Activated T-cell treated with anti-CD3 and anti-CD28 coated beads for 1 hour (primary cell): ENCODE measurements around the gene SAP25.
A peak's percentile ranks its signal among the peaks of the same experiment; 100 is the strongest.
"Not testable (repeated sequence)": the region's sequence is repeated elsewhere in the genome, so short reads cannot be mapped to it uniquely, and the experiment has no call there.

ENCODE experiments used
- DNase-seq: peaks from one replicate; pipeline ENCODE4 v3.0.0-alpha.2; 2020; ENCODE audit warnings: low read depth

The SAP25 gene

GRCh38 chr7:100561491-100562194, 12.1 kb downstream of the SAP25 start:
- no peak for DNase-seq

- DNase-seq, result no peak
Observed at GRCh38 chr7:100559127-100559526, 14.6 kb downstream of the SAP25 start.

GRCh38 chr7:100556541-100556940, 17.2 kb downstream of the SAP25 start:
- DNase-seq, result no peak

GRCh38 chr7:100555701-100556100, 18.0 kb downstream of the SAP25 start:
- DNase-seq, result no peak

GRCh38 chr7:100553032-100553431, 20.7 kb downstream of the SAP25 start:
- DNase-seq, result no peak

GRCh38 chr7:100552532-100552931, 21.2 kb downstream of the SAP25 start:
- no peak for DNase-seq

GRCh38 chr7:100548446-100548845, 25.3 kb downstream of the SAP25 start:
- not testable (repeated sequence) for DNase-seq

GRCh38 chr7:100547872-100548271, 25.8 kb downstream of the SAP25 start:
- DNase-seq, result no peak

- DNase-seq, result no peak
Observed at GRCh38 chr7:100546926-100547800, 26.5 kb downstream of the SAP25 start.

- no peak for DNase-seq
Observed at GRCh38 chr7:100546129-100546925, 27.4 kb downstream of the SAP25 start.

GRCh38 chr7:100545360-100546128, 28.2 kb downstream of the SAP25 start:
- DNase-seq, result no peak

GRCh38 chr7:100544967-100545359, 28.7 kb downstream of the SAP25 start:
- no peak for DNase-seq

GRCh38 chr7:100544386-100544785, 29.3 kb downstream of the SAP25 start:
- no peak for DNase-seq

GRCh38 chr7:100543586-100543985, 30.1 kb downstream of the SAP25 start:
- DNase-seq, result no peak

GRCh38 chr7:100541309-100541708, 32.4 kb downstream of the SAP25 start:
- DNase-seq, result not testable (repeated sequence)

- DNase-seq, result no peak
Observed at GRCh38 chr7:100540073-100540723, 33.5 kb downstream of the SAP25 start.

- no peak for DNase-seq
Observed at GRCh38 chr7:100539436-100540006, 34.2 kb downstream of the SAP25 start.

GRCh38 chr7:100538654-100539435, 34.9 kb downstream of the SAP25 start, which contains the start of gene AGFG2:
Gene AGFG2, plus strand, starts transcription at chr7:100539203. Its CDS starts 144 bp downstream, at chr7:100539347.
- DNase-seq, result peak; percentile 100

GRCh38 chr7:100538348-100538653, 35.4 kb downstream of the SAP25 start:
- DNase-seq, result no peak

GRCh38 chr7:100536695-100537094, 37.0 kb downstream of the SAP25 start:
- DNase-seq, result not testable (repeated sequence)
